Measurements from ENCODE around the gene YAP1.
A peak's percentile ranks its signal among the peaks of the same experiment; 100 is the strongest.

GRCh38 chr11:102268083-102268984, 158.1 kb downstream of the YAP1 start:
- TF ChIP-seq CTCF (conservative IDR thresholded peaks at IDR 0.05; ENCODE audit: low read depth, low read length): peak; percentile 51
- TF ChIP-seq EZH2 (IDR thresholded peaks at IDR 0.05; ENCODE audit: borderline replicate concordance, low read depth, low read length, poor library complexity, severe bottlenecking): no peak
